ENCODE data around the gene AKNA.
"Not testable (repeated sequence)": the region's sequence is repeated elsewhere in the genome, so short reads cannot be mapped to it uniquely, and the experiment has no call there.

DNA sequence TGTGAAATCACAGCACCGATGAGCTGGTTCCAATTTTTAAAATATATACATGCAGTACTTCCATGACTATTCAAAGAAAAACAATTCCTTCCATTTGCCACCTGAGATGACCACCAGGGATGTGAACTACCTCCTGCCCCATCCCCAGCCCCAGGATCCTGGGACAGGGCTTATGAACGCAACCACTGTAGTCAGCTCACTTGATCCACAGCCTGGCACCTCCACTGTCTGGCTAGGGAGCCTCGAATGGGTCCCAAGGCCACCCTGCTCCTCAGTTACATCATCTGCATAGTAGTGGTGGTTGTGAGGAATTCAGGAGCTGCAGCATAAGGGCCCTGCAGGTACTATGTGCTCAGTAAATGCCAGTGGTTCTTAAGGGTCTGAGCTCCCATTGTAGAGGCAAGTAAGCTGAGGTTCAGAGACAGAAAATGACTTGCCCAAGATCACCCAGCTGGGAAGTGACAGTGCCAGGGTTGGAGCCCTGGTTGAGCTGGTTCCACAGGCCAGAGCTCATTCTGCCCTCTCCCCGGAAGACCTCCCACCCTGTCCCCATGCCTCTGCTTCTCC, 55.2 kb downstream of the AKNA start:
- TF ChIP-seq, protein P1, sequence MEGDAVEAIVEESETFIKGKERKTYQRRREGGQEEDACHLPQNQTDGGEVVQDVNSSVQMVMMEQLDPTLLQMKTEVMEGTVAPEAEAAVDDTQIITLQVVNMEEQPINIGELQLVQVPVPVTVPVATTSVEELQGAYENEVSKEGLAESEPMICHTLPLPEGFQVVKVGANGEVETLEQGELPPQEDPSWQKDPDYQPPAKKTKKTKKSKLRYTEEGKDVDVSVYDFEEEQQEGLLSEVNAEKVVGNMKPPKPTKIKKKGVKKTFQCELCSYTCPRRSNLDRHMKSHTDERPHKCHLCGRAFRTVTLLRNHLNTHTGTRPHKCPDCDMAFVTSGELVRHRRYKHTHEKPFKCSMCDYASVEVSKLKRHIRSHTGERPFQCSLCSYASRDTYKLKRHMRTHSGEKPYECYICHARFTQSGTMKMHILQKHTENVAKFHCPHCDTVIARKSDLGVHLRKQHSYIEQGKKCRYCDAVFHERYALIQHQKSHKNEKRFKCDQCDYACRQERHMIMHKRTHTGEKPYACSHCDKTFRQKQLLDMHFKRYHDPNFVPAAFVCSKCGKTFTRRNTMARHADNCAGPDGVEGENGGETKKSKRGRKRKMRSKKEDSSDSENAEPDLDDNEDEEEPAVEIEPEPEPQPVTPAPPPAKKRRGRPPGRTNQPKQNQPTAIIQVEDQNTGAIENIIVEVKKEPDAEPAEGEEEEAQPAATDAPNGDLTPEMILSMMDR (IDR thresholded peaks at IDR 0.05) = not testable (repeated sequence)
- TF ChIP-seq POLR2A (IDR thresholded peaks at IDR 0.05) = not testable (repeated sequence)
